GM19395 (cell line): ENCODE measurements around the gene HRG.

ENCODE experiments used
- ATAC-seq: cut with Tn5 transposase; IDR thresholded peaks from one replicate; pipeline ENCODE4 v1.9.1; 2021; ENCODE audit warnings: mild to moderate bottlenecking, moderate library complexity; ENCODE audit not compliant: unreplicated experiment

Gene HRG

GRCh38 chr3:186637686-186638085 lies 28.1 kb upstream of the HRG start:
- ATAC-seq: no peak

GRCh38 chr3:186638259-186638658 lies 27.6 kb upstream of the HRG start:
- ATAC-seq: no peak

- no peak for ATAC-seq
Measured at GRCh38 chr3:186639778-186640472, 25.9 kb upstream of the HRG start, which contains the start of gene FETUB. Gene FETUB (plus strand): TSS chr3:186640399. CDS start chr3:186640461, 62 bp downstream.

GRCh38 chr3:186640473-186640818 lies 25.4 kb upstream of the HRG start:
- ATAC-seq: no peak

GRCh38 chr3:186640929-186641328 lies 24.9 kb upstream of the HRG start:
- ATAC-seq: no peak

- ATAC-seq: no peak
Measured at GRCh38 chr3:186642014-186642413, 23.8 kb upstream of the HRG start.

GRCh38 chr3:186643493-186643892 lies 22.3 kb upstream of the HRG start:
- ATAC-seq: no peak

- ATAC-seq: no peak
Measured at GRCh38 chr3:186644683-186645082, 21.1 kb upstream of the HRG start.

- ATAC-seq: no peak
Measured at GRCh38 chr3:186646106-186646505, 19.7 kb upstream of the HRG start.

- no peak for ATAC-seq
Measured at GRCh38 chr3:186646841-186647240, 19.0 kb upstream of the HRG start.

- no peak for ATAC-seq
Measured at GRCh38 chr3:186648851-186649250, 17.0 kb upstream of the HRG start.

- ATAC-seq: no peak
Measured at GRCh38 chr3:186651678-186652215, 14.1 kb upstream of the HRG start.

- peak; percentile 97 for ATAC-seq
Measured at GRCh38 chr3:186653080-186653707, 12.6 kb upstream of the HRG start.

- ATAC-seq: no peak
Measured at GRCh38 chr3:186653984-186654383, 11.8 kb upstream of the HRG start.

GRCh38 chr3:186663361-186664118 lies 2.3 kb upstream of the HRG start:
- ATAC-seq: no peak

GRCh38 chr3:186664119-186664495 lies 1.7 kb upstream of the HRG start:
- ATAC-seq: no peak

GRCh38 chr3:186664506-186664905 lies 1.3 kb upstream of the HRG start:
- ATAC-seq: no peak

- ATAC-seq: no peak
Measured at GRCh38 chr3:186668426-186668825, 2.6 kb downstream of the HRG start.

- no peak for ATAC-seq
Measured at GRCh38 chr3:186669378-186670084, 3.7 kb downstream of the HRG start.

GRCh38 chr3:186670155-186670554 lies 4.3 kb downstream of the HRG start:
- ATAC-seq: no peak

- no peak for ATAC-seq
Measured at GRCh38 chr3:186671051-186671450, 5.2 kb downstream of the HRG start.
